Suprapubic skin (tissue), 3 donors: ENCODE data around the gene MMP8.

Experiments used
- EP300 ChIP-seq: sonication (generic); formaldehyde crosslinking; IDR thresholded peaks from one replicate; pipeline ENCODE4 v1.6.1; 2017; ENCODE audit warnings: antibody characterized with exemption
- TF ChIP-seq, protein P1 (sequence below), 2 donors: fragments of 200-600 bp in 1 of 2; fragments of 450-650 bp in 1 of 2; sonication (generic) in 1 of 2; IDR thresholded peaks; one replicate each; pipeline ENCODE4 v1.5.1; 2016 to 2019; ENCODE audit warnings: antibody characterized with exemption in 2 of 2, mild to moderate bottlenecking in 1 of 2, moderate library complexity in 1 of 2

DNA sequence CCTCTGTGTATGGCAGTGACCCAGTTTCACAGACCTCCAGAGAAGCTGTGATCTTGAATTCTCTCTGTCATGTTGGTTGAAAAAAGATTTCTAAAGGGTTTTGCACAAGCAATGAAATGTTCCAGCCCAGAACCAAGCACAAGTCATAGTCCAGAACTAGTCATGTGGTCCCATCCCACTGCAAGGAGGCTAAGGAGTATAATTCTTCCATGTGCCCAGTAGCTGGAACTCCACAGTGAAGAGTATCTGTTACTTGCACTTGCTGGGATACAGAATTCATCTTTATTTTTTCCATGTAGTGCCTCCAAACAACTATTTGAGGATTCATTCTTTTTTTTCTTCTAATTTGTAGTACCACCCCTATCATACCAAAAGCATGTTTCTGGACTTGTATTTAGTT is 9.9 kb upstream of the MMP8 start:
- TF ChIP-seq, protein P1, sequence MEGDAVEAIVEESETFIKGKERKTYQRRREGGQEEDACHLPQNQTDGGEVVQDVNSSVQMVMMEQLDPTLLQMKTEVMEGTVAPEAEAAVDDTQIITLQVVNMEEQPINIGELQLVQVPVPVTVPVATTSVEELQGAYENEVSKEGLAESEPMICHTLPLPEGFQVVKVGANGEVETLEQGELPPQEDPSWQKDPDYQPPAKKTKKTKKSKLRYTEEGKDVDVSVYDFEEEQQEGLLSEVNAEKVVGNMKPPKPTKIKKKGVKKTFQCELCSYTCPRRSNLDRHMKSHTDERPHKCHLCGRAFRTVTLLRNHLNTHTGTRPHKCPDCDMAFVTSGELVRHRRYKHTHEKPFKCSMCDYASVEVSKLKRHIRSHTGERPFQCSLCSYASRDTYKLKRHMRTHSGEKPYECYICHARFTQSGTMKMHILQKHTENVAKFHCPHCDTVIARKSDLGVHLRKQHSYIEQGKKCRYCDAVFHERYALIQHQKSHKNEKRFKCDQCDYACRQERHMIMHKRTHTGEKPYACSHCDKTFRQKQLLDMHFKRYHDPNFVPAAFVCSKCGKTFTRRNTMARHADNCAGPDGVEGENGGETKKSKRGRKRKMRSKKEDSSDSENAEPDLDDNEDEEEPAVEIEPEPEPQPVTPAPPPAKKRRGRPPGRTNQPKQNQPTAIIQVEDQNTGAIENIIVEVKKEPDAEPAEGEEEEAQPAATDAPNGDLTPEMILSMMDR (IDR thresholded peaks at IDR 0.05), result no peak
- no peak for TF ChIP-seq EP300
